ENCODE data around the gene ZNF195.
"Not testable (repeated sequence)": the region's sequence is repeated elsewhere in the genome, so short reads cannot be mapped to it uniquely, and the experiment has no call there.

ZNF195 gene

GRCh38 chr11:3346587-3346986, 32.4 kb downstream of the ZNF195 start:
- no peak for DNase-seq (ENCODE audit: low read depth)

- DNase-seq (ENCODE audit: low read depth): no peak
Observed at GRCh38 chr11:3345736-3346135, 33.2 kb downstream of the ZNF195 start.

DNA sequence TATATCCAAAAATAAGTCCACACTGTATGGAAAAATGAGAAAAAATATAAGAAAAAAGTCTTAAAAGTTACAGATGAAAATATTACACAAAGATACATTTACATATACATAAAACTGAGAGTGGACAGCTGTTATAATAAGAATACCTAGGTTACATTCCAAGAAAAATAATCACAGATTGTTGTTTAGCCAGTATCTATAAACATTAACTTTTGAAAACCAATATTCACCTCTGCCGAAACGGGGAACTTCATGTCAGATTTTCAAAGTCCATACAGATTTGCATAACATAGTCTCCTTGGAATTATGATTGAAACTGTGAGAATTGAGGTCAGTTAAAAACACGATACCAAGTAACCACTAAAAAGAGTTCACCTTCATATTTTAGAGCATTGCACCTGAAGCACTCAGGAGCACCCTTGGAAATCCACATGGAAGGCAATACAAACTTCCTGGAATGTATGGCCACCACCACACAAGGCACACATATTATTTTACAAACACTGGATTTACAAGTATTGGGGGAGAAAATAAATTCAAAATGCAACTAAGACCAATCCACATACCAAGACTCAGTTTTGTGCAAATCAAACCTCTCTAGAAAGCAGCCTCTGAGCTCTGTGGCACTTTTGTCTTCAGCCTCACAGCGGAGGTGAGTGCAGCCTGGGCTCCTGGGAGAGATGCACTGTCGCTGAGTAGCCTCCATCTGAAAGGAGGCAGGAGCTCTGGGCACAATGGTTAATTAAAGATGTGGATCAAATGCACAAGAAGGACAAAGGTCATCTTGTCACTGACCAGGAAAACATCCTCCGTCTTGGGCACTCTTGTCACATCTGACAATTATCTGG, 34.4 kb downstream of the ZNF195 start:
- no peak for DNase-seq (ENCODE audit: low read depth)

- DNase-seq (ENCODE audit: low read depth): no peak
Observed at GRCh38 chr11:3342709-3343108, 36.2 kb downstream of the ZNF195 start.

- peak; percentile 52 for DNase-seq (ENCODE audit: low read depth)
Observed at GRCh38 chr11:3341298-3341697, 37.6 kb downstream of the ZNF195 start.

GRCh38 chr11:3340025-3340424, 38.9 kb downstream of the ZNF195 start:
- no peak for DNase-seq (ENCODE audit: low read depth)

DNA sequence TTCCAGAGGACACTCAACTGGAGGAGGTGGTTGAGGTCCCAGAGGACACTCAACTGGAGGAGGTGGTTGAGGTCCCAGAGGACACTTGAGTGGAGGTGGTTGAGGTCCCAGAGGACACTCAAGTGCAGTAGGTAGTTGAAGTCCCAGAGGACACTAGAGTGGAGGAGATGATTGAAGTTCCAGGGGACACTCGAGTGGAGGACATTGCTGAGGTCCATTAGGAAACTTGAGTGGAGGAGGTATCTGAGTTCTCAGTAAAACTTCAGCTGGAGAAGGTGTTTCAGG, 39.7 kb downstream of the ZNF195 start:
- no peak for DNase-seq (ENCODE audit: low read depth)

- no peak for DNase-seq (ENCODE audit: low read depth)
Observed at GRCh38 chr11:3338569-3339339, 40.2 kb downstream of the ZNF195 start.

DNA sequence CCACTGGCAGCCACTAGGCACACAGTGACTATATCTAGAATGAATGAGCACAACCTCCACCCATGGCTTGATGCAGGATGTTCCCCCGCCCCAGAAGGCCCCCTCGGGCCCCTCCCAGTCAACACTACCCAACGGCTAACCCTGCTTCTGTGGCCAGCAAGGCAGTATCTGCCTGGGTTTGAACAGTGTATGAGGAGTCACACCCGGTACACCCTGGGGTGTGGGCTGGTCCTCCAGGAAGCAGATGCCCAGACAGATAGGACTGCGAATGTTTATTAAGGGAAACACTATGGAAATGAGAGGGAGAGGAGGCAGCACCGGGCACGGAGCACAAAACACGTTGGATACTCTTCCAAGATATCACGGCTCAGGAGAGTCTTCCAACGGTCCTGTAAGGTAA, 42.5 kb downstream of the ZNF195 start:
- not testable (repeated sequence) for DNase-seq (ENCODE audit: low read depth)

GRCh38 chr11:3333157-3333556, 45.8 kb downstream of the ZNF195 start:
- DNase-seq (ENCODE audit: low read depth): not testable (repeated sequence)

GRCh38 chr11:3331078-3331477, 47.9 kb downstream of the ZNF195 start:
- not testable (repeated sequence) for DNase-seq (ENCODE audit: low read depth)

DNA sequence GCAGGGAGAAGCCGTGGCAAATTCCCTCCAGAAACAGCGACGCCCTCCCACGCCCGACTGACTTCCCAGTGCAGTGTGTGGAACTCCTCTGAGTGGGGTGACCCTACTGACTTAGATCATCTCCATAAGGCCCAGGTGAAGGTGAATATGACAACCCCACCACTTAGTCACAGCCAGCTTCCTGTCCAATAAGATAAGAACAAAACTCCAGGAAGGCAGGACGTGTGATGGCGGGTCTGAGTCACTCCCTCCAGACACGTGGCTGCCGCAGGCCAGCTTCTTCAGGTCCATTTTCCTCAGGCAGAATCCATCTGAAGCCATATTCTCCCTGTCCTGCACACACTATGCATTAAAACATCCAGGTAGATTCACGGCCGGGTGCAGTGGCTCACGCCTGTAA, 48.9 kb downstream of the ZNF195 start:
- not testable (repeated sequence) for DNase-seq (ENCODE audit: low read depth)

DNA sequence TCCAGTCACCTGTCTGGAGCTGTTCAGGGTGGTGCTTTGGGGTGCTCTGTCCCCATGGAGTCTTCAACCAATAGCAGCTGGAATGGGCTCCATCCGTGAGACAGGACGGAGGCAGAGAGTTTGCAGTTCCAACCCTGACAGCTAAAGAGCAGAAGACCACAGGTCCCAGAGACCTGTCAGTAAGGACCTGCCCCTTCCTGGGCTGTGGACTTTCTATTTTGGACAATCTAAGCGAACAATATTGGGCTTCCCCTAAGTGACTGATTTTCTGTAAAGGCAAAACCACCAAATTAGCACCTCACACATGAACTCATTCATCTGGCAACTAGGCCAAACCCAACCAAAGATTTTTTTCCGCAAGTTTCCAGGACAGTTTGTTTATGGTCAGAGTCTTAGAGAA, 50.4 kb downstream of the ZNF195 start:
- DNase-seq (ENCODE audit: low read depth): not testable (repeated sequence)

DNA sequence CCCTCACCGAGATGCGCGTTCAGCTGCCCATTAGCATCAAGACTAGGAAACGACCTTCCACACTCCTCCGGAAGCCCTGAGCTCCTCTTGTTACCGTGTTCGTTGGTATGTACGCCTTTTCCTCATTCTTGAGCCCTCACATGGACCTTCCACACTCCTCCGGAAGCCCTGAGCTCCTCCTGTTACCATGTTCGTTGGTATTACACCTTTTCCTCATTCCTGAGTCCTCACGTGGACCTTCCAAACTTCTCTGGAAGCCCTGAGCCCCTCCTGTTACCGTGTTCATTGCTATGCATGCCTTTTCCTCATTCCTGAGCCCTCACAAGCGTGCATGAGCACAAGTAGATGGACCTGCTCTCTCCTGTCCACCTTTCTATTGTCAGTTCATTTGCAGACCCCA, 52.5 kb downstream of the ZNF195 start:
- not testable (repeated sequence) for DNase-seq (ENCODE audit: low read depth)

GRCh38 chr11:3324724-3325123, 54.2 kb downstream of the ZNF195 start:
- DNase-seq (ENCODE audit: low read depth): not testable (repeated sequence)

Data from stimulated activated CD8-positive, alpha-beta memory T cell treated with anti-CD3 and anti-CD28 coated beads, Interleukin-12 subunit alpha, Interleukin-12 subunit beta, amount 100 ng/mL, for 1 hour (primary cell).